T-helper 2 cell treated with Interferon-gamma antibody and Interleukin-4, amounts not matched to agents 5 μg/mL and 100 μg/mL, for 36 hours (primary cell): ENCODE data around the gene COG5.
A peak's percentile ranks its signal among the peaks of the same experiment; 100 is the strongest.

Experiments used
- DNase-seq: peaks from one replicate; pipeline ENCODE4 v3.0.0; 2021; ENCODE audit warnings: low spot score
- H3K27ac Mint-ChIP-seq: one replicate; pipeline ENCODE4 v1.8.0; 2021; ENCODE audit warnings: mild to moderate bottlenecking, mixed read lengths
- H3K27me3 Mint-ChIP-seq: one replicate; pipeline ENCODE4 v1.8.0; 2021; ENCODE audit warnings: low read depth, mixed read lengths
- H3K36me3 Mint-ChIP-seq: one replicate; pipeline ENCODE4 v1.8.0; 2021; ENCODE audit warnings: low read depth, mixed read lengths
- H3K4me1 Mint-ChIP-seq: one replicate; pipeline ENCODE4 v1.8.0; 2021; ENCODE audit warnings: low read depth, mixed read lengths
- H3K4me3 Mint-ChIP-seq: one replicate; pipeline ENCODE4 v1.8.0; 2022; ENCODE audit warnings: mild to moderate bottlenecking, moderate library complexity, mixed read lengths
- H3K9me3 Mint-ChIP-seq: one replicate; pipeline ENCODE4 v1.8.0; 2021; ENCODE audit warnings: mixed read lengths

COG5 gene

DNA sequence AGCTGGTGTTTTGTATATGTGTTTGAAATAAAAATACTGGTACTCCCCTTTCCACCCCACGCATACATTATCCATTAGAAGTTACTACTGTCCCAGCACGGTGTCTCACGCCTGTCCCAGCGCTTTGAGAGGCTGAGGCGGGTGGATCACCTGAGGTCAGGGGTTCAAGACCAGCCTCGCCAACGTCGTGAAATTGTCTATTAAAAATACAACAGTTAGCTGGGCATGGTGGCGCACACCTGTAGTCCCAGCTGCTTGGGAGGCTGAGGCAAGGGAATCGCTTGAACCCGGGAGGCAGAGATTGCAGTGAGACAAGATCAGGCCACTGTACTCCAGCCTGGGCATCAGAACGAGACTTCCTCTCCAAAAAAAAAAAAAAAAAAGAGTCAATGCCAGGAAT lies 392.2 kb downstream of the COG5 start:
- peak overlapping the region; percentile 12 for H3K4me3 Mint-ChIP-seq
- no peaks in the 10 kb centered on the region for H3K9me3 Mint-ChIP-seq
- H3K27ac Mint-ChIP-seq = peak overlapping the region; percentile 23
- no peak for DNase-seq
- peaks cover 5% of the 10 kb centered on the region for H3K36me3 Mint-ChIP-seq
- peaks cover 32% of the 10 kb centered on the region for H3K4me1 Mint-ChIP-seq
- H3K27me3 Mint-ChIP-seq = no peaks in the 10 kb centered on the region

DNA sequence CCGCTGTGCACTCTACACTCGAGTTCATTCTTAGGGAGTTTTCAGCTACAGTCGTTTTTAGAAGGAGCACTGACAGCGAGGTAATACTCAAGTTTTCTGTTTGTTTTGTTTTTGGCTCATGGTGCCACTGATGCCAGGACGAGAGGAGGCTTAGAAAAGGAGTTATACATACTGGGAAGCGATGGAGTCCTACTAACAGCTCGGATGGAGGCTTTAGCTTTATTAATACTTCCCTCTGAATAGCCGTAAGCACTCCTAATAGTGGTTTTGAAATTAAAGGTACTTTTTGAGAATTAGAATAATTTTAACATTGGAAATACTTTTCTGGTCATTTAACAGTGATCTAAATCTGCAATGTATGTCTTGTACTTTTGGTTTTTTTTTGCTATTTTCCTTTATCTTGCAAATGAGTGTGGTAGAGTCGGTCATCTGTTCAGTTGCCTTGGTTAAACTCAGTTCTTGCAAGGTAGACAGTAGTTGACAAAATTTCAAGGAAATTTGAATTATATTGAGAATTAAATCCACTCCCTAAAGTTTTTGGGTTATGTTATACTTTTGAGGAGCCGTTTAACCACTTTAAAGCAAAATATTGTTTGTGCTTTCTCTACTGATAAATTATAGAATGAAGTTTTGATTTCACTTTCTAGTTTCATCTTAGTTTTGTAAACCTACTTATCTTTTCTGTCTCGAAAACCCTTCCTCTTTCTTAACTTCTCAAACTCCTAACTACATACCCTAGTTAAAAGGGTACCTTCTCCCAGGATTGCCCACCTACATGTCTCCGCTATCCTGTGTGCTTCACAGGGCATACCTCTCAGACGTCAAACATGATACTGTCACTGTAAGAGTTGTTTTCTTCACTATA lies 393.4 kb downstream of the COG5 start:
- H3K27ac Mint-ChIP-seq = peak overlapping the region; percentile 100
- peak overlapping the region; percentile 99 for H3K4me3 Mint-ChIP-seq
- H3K9me3 Mint-ChIP-seq = no peaks in the 10 kb centered on the region
- H3K4me1 Mint-ChIP-seq = peaks cover 34% of the 10 kb centered on the region
- peaks cover 5% of the 10 kb centered on the region for H3K36me3 Mint-ChIP-seq
- DNase-seq = no peak
- H3K27me3 Mint-ChIP-seq = peaks cover 3% of the 10 kb centered on the region

DNA sequence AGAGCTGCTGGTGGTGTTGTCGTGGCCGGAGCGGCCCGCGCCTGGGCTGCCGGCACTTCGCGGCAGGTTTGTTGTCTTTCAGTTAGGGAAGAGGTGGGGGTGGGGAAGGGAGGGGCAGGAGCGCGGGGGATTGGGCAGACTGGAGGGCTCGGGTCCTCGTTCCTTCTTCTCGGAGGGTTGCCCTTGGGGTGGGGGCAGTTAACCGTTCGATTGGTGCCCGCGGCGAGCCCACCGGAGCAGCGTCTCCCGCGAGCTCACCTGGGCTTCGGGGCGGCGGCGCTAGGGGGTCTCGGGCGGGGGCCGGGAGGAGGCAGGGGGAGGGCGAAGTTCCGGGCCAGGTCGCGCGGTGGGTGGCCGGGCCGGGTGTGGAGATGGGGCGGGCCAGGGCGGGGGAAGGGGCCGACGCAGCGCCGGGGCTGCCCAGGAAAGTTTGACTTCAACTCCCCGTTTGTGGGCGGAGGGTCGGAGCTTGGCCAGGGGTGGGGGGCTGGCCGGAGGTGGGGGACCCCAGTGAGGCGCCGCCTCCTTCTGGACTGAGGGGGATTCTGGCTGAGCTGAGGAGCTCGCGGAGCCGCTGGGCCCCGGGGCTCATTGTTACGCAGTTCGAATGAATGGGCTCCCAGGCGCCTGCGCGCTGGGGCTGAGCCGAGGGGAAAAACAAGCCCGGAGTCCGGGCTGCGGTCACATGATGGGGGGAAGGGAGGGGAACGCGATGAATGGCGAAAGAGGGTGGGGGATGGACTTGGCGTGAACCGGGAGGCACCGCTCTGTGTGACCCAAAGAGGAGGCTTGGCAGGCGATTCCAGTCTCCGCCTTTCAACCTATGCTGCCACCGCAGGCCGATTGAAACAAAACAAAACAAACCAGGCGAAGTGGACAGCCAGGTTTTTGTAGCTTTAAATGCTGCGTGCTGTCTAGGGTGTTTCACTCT lies 394.3 kb downstream of the COG5 start:
- H3K27me3 Mint-ChIP-seq = peaks cover 8% of the 10 kb centered on the region
- H3K4me1 Mint-ChIP-seq = peaks cover 33% of the 10 kb centered on the region
- peak overlapping the region; percentile 100 for H3K27ac Mint-ChIP-seq
- DNase-seq = peak; percentile 91
- H3K4me3 Mint-ChIP-seq = peak overlapping the region; percentile 99
- peaks cover 5% of the 10 kb centered on the region for H3K36me3 Mint-ChIP-seq
- H3K9me3 Mint-ChIP-seq = no peaks in the 10 kb centered on the region

DNA sequence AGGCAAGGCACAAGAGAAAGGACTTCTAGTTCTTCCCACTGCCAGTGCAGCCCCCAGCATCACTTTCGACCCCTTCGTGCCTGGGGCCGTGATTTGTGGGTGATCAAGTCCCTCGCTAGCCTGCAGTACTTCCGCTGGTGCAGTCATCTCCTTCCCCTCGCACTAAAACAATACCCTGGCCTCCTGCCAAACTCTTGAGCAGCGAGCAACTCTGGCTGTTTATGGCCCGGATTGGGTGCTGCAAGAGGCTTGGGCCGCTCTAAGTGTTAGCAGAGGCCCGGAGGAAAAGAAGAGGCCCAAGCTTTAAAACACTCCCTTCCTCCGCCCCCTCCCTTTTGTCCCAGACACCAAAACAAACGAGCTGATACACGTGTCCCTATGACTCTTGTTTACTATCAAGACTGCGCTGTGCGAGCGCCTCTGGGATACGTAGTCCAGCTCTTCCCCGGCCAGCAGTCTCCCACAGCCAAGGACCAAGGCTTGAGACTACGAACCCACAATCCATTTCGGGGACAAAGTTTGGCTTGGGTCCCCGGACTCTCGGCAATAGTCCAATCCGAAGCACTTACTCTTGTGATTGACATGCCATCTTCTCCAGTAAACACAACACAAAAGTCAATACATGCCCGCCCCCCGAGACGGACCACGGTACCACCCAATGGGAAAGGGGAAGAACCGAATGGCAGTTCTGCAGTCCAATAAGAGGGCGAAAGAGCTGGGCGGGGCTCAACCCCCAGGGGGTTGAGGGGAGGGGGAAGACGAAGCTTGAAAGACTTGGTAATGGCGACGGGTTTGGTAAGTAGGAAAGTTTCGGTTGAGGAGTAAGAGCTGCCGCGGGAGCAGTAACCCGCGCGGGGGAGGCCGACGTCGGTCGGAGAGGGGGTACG lies 395.2 kb downstream of the COG5 start, which contains the start of gene HBP1:
HBP1 (plus strand) TSS at position 771 of the 887 bp plus-strand sequence. CDS start 10,891 bp downstream, outside the sequence.
- H3K27me3 Mint-ChIP-seq = peaks cover 8% of the 10 kb centered on the region
- H3K9me3 Mint-ChIP-seq = no peaks in the 10 kb centered on the region
- H3K4me3 Mint-ChIP-seq = peak within 1 kb of the TSS; percentile 99
- peaks cover 25% of the 10 kb centered on the region for H3K4me1 Mint-ChIP-seq
- peak within 1 kb of the TSS; percentile 100 for H3K27ac Mint-ChIP-seq
- peaks cover 5% of the 10 kb centered on the region for H3K36me3 Mint-ChIP-seq
- DNase-seq = peak; percentile 97

- no peaks in the 10 kb centered on the region for H3K9me3 Mint-ChIP-seq
- H3K4me3 Mint-ChIP-seq = peak overlapping the region; percentile 99
- peaks cover 5% of the 10 kb centered on the region for H3K36me3 Mint-ChIP-seq
- DNase-seq = no peak
- peak overlapping the region; percentile 100 for H3K27ac Mint-ChIP-seq
- H3K4me1 Mint-ChIP-seq = peaks cover 19% of the 10 kb centered on the region
- H3K27me3 Mint-ChIP-seq = peaks cover 8% of the 10 kb centered on the region
Measured at GRCh38 chr7:107167483-107168232, 396.1 kb downstream of the COG5 start.

DNA sequence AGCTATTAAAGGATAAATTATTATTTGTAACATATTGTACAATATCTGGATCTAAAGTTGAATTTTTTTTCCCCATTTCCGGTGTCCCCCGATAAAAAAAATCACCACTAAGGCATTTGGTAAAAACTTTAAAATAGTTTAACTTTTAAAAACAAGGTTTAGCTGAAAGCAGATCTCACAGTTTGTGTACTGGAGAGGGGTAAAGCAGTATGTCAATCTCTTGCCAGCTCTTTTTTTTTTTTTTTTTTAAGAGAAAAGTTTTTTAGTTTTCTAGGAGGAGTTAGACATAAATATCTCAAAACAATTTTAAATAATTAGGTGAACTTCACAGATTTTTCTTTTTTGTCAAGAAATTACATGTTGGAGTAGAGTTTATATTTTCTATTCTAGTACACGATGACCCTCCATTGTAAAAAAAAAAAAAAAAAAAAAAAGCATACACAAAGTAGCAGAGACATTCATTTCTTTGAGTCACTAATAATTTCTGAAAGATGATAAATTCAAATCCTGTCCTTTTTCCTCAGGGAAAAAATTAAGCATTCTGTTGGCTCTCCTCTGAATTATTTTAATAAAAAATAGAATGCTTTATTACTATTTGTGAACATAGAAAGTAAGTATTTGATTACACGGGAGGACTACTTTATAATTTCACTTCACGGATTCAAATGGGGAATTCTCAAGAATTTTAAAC lies 396.8 kb downstream of the COG5 start:
- Mint-ChIP-seq H3K27ac (peak overlapping the region; percentile 100), H3K36me3 (peaks cover 5% of the 10 kb centered on the region), H3K4me3 (peak overlapping the region; percentile 99), H3K9me3 (no peaks in the 10 kb centered on the region), H3K4me1 (peaks cover 18% of the 10 kb centered on the region), H3K27me3 (peaks cover 8% of the 10 kb centered on the region)
- no peak for DNase-seq

DNA sequence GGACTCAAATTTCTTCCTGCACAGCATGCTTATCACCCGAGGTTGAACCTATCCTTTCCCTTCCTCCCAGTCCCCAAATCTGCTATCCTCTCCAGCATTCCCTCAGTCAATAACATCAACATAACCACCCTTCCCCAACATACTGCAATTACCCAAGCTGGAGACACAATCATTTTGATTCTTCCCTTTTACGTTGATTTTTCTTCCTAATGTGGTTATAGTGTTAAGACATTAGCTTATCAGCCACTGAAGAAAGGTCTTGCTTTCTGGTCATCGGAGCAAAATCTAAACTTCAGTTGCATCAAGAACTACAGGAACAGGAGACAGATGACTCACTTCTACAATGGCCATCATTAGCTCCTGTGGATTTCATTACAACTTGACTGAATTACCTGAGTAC lies 398.4 kb downstream of the COG5 start:
- H3K4me1 Mint-ChIP-seq = peaks cover 13% of the 10 kb centered on the region
- H3K4me3 Mint-ChIP-seq = no peak overlapping the region
- peaks cover 8% of the 10 kb centered on the region for H3K27me3 Mint-ChIP-seq
- no peaks in the 10 kb centered on the region for H3K9me3 Mint-ChIP-seq
- peaks cover 1% of the 10 kb centered on the region for H3K36me3 Mint-ChIP-seq
- no peak for DNase-seq
- no peak overlapping the region for H3K27ac Mint-ChIP-seq

DNA sequence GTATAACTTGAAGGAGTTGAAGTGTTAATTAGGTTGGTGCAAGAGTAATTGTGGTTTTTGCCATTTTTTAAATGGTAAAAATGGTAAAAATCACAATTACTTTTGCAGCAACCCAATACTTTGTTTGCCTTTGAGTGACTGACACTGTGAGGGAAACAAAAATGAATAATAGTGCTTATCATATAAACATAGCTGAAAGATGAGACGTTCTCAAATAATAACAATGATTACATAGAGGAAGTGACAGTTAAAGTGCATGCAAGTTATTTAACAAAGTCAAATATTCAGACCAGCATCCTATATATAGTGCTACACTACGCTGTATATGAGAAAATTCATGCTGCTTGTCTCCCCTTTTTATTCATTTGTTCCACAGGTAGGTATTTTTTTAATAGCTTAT lies 399.6 kb downstream of the COG5 start:
- Mint-ChIP-seq H3K27me3 (peaks cover 8% of the 10 kb centered on the region), H3K4me3 (no peak overlapping the region), H3K27ac (no peak overlapping the region), H3K9me3 (no peaks in the 10 kb centered on the region), H3K36me3 (peaks cover 1% of the 10 kb centered on the region), H3K4me1 (peaks cover 13% of the 10 kb centered on the region)
- no peak for DNase-seq

GRCh38 chr7:107162475-107162874 lies 401.2 kb downstream of the COG5 start:
- Mint-ChIP-seq H3K9me3 (no peaks in the 10 kb centered on the region), H3K4me3 (no peak overlapping the region), H3K36me3 (no peaks in the 10 kb centered on the region), H3K27me3 (peaks cover 9% of the 10 kb centered on the region), H3K4me1 (peaks cover 5% of the 10 kb centered on the region), H3K27ac (no peak overlapping the region)
- DNase-seq = no peak

- no peaks in the 10 kb centered on the region for H3K36me3 Mint-ChIP-seq
- H3K4me1 Mint-ChIP-seq = peaks cover 2% of the 10 kb centered on the region
- H3K4me3 Mint-ChIP-seq = no peak overlapping the region
- H3K27me3 Mint-ChIP-seq = peaks cover 10% of the 10 kb centered on the region
- no peak for DNase-seq
- no peaks in the 10 kb centered on the region for H3K9me3 Mint-ChIP-seq
- no peak overlapping the region for H3K27ac Mint-ChIP-seq
Measured at GRCh38 chr7:107161415-107161814, 402.3 kb downstream of the COG5 start.

GRCh38 chr7:107160389-107160788 lies 403.3 kb downstream of the COG5 start:
- Mint-ChIP-seq H3K36me3 (no peaks in the 10 kb centered on the region), H3K4me3 (no peak overlapping the region), H3K27ac (no peak overlapping the region), H3K9me3 (no peaks in the 10 kb centered on the region), H3K4me1 (no peaks in the 10 kb centered on the region), H3K27me3 (peaks cover 8% of the 10 kb centered on the region)
- no peak for DNase-seq

DNA sequence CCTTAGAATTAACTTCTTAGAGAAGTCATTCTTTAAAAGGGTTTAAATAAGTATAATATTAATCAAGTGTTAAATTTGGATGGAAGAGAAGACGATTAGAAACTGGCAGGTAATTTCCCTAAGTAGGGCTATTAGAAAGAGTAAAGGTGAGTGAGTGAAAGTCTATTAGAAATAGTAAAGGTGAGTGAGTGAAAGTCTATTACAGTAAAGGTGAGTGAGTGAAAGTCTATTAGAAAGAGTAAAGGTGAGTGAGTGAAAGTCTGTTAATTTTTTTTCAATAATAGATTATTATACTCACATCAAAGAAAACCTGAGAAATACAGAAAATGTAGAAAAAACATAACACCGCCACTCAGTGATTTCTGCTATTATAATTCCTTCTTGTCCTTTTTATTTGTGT lies 405.7 kb downstream of the COG5 start:
- no peak overlapping the region for H3K4me3 Mint-ChIP-seq
- H3K4me1 Mint-ChIP-seq = no peaks in the 10 kb centered on the region
- H3K36me3 Mint-ChIP-seq = no peaks in the 10 kb centered on the region
- H3K27me3 Mint-ChIP-seq = peaks cover 3% of the 10 kb centered on the region
- no peak for DNase-seq
- H3K27ac Mint-ChIP-seq = no peak overlapping the region
- H3K9me3 Mint-ChIP-seq = no peaks in the 10 kb centered on the region
